HEK293 (cell line): Measurements from ENCODE around the gene PLA2G2E.

Source experiments
- CTCF ChIA-PET: fragments of 350-600 bp; formaldehyde crosslinking; extraction: SDS; loops from one replicate; lab custom pipeline; 2021; ENCODE audit warnings: antibody characterized with exemption; lab: Yijun Ruan, JAX
- POLR2A ChIA-PET: fragments of 300-600 bp; formaldehyde crosslinking; extraction: SDS; loops from one replicate; lab custom pipeline; 2020; ENCODE audit warnings: antibody characterized with exemption, inconsistent platforms; lab: Yijun Ruan, JAX
- H3K27ac ChIP-seq: fragments of 200-500 bp; sonication (Bioruptor generic); 2 replicates; pipeline ENCODE4 v1.5.1; 2014; ENCODE audit warnings: low read depth, low read length, control low read depth, inconsistent platforms; ENCODE audit errors: extremely low read depth
- H3K36me3 ChIP-seq, 2 experiments: fragments of 200-500 bp in 1 of 2; sonication (Bioruptor generic) in 1 of 2; 1 replicate in 1 of 2; 2 replicates in 1 of 2; pipeline ENCODE4 v1.5.1; 2014 to 2017; ENCODE audit warnings: inconsistent platforms in 2 of 2, low read length in 2 of 2; ENCODE audit not compliant: control insufficient read depth in 2 of 2, insufficient read depth in 1 of 2
- H3K4me1 ChIP-seq: fragments of 200-500 bp; sonication (Bioruptor generic); 2 replicates; pipeline ENCODE4 v1.5.1; 2014; ENCODE audit warnings: mild to moderate bottlenecking, low read length, inconsistent platforms; ENCODE audit not compliant: control insufficient read depth, insufficient read depth
- H3K4me3 ChIP-seq: 2 replicates; pipeline ENCODE4 v1.5.1; 2011; ENCODE audit warnings: low read depth, mild to moderate bottlenecking, control low read depth, low read length, moderate library complexity
- H3K9me3 ChIP-seq: fragments of 200-500 bp; sonication (Bioruptor generic); 2 replicates; pipeline ENCODE4 v1.5.1; 2014; ENCODE audit warnings: low read depth, low read length, inconsistent platforms; ENCODE audit not compliant: control insufficient read depth, insufficient read depth
- EGR2 ChIP-seq: fragments of 450-650 bp; formaldehyde crosslinking; IDR thresholded peaks from 2 replicates; pipeline ENCODE4 v1.5.1; 2016; ENCODE audit warnings: low read depth, missing biosample characterization, missing genetic modification characterization
- IKZF3 ChIP-seq: fragments of 450-650 bp; IDR thresholded peaks from 2 replicates; pipeline ENCODE4 v1.5.0; 2018; ENCODE audit warnings: missing biosample characterization, mild to moderate bottlenecking, missing genetic modification characterization, moderate library complexity
- KLF17 ChIP-seq: fragments of 450-650 bp; formaldehyde crosslinking; IDR thresholded peaks from 2 replicates; pipeline ENCODE4 v1.5.1; 2016; ENCODE audit warnings: missing biosample characterization, missing genetic modification characterization
- KLF7 ChIP-seq: fragments of 450-650 bp; formaldehyde crosslinking; IDR thresholded peaks from 2 replicates; pipeline ENCODE4 v1.5.1; 2016; ENCODE audit warnings: missing biosample characterization, missing genetic modification characterization, borderline replicate concordance
- MEIS1 ChIP-seq: sonication (generic); formaldehyde crosslinking; IDR thresholded peaks from 2 replicates; pipeline ENCODE4 v1.8.1; 2022; ENCODE audit warnings: missing genetic modification reagents, mild to moderate bottlenecking, borderline replicate concordance
- PRDM6 ChIP-seq: fragments of 450-650 bp; formaldehyde crosslinking; IDR thresholded peaks from 2 replicates; pipeline ENCODE4 v1.5.1; 2017; ENCODE audit warnings: missing biosample characterization, missing genetic modification characterization
- SCRT2 ChIP-seq: fragments of 450-650 bp; formaldehyde crosslinking; IDR thresholded peaks from 2 replicates; pipeline ENCODE4 v1.5.1; 2016; ENCODE audit warnings: missing biosample characterization, missing genetic modification characterization
- YY1 ChIP-seq: fragments of 450-650 bp; formaldehyde crosslinking; IDR thresholded peaks from 2 replicates; pipeline ENCODE4 v1.5.1; 2018; ENCODE audit warnings: missing biosample characterization, missing genetic modification characterization
- ZBTB20 ChIP-seq: fragments of 450-650 bp; formaldehyde crosslinking; IDR thresholded peaks from 2 replicates; pipeline ENCODE4 v1.5.1; 2016; ENCODE audit warnings: missing biosample characterization, missing genetic modification characterization
- ZNF169 ChIP-seq: fragments of 450-650 bp; formaldehyde crosslinking; IDR thresholded peaks from 2 replicates; pipeline ENCODE4 v1.5.1; 2016; ENCODE audit warnings: missing biosample characterization, missing genetic modification characterization
- ZNF174 ChIP-seq: fragments of 450-650 bp; formaldehyde crosslinking; IDR thresholded peaks from 2 replicates; pipeline ENCODE4 v1.5.0; 2017; ENCODE audit warnings: missing biosample characterization, mild to moderate bottlenecking, missing genetic modification characterization
- ZNF292 ChIP-seq: fragments of 450-650 bp; formaldehyde crosslinking; IDR thresholded peaks from 2 replicates; pipeline ENCODE4 v1.5.1; 2016; ENCODE audit warnings: low read depth, missing biosample characterization, missing genetic modification characterization, borderline replicate concordance
- ZNF394 ChIP-seq: fragments of 450-650 bp; formaldehyde crosslinking; IDR thresholded peaks from 2 replicates; pipeline ENCODE4 v1.5.1; 2016; ENCODE audit warnings: missing biosample characterization, missing genetic modification characterization, mild to moderate bottlenecking, moderate library complexity, borderline replicate concordance
- ZNF514 ChIP-seq: fragments of 450-650 bp; formaldehyde crosslinking; IDR thresholded peaks from 2 replicates; pipeline ENCODE4 v1.5.1; 2016; ENCODE audit warnings: missing biosample characterization, missing genetic modification characterization
- ZNF585B ChIP-seq: fragments of 450-650 bp; formaldehyde crosslinking; IDR thresholded peaks from 2 replicates; pipeline ENCODE4 v1.5.1; 2016; ENCODE audit warnings: missing biosample characterization, missing genetic modification characterization
- ZNF664 ChIP-seq: fragments of 450-650 bp; formaldehyde crosslinking; IDR thresholded peaks from 2 replicates; pipeline ENCODE4 v1.5.1; 2016; ENCODE audit warnings: missing biosample characterization, missing genetic modification characterization
- ZNF677 ChIP-seq: fragments of 450-650 bp; IDR thresholded peaks from 2 replicates; pipeline ENCODE4 v1.5.0; 2018; ENCODE audit warnings: missing biosample characterization, mild to moderate bottlenecking, missing genetic modification characterization, moderate library complexity
- ZSCAN30 ChIP-seq: fragments of 450-650 bp; IDR thresholded peaks from 2 replicates; pipeline ENCODE4 v1.5.1; 2018; ENCODE audit warnings: missing biosample characterization, mild to moderate bottlenecking, missing genetic modification characterization, moderate library complexity

PLA2G2E gene

GRCh38 chr1:19892628-19893168 is 30.7 kb downstream of the PLA2G2E start:
- CTCF ChIA-PET: interaction anchor here (0.7 to 1.1 kb wide), 3 partner anchors 11 to 239 kb away, joined by 3 read pairs; no protein-coding TSS in a partner anchor
- POLR2A ChIA-PET: no interaction called here
- peaks cover 23 to 78% of the 10 kb centered on the region in 2 experiments for H3K36me3 ChIP-seq
- H3K4me3 ChIP-seq: no peak overlapping the region
- TF ChIP-seq EGR2 (no peak), PRDM6 (tag by site-specific recombination) (peak; percentile 20; the same call in 1 of the 2 replicates)
- TF ChIP-seq, all 188 proteins: peak for 1
- 0 out of 2 replicates have a peak, but pooled peaks cover 5% of the 10 kb centered on the region for H3K4me1 ChIP-seq
- no peak overlapping the region for H3K27ac ChIP-seq
- H3K9me3 ChIP-seq: no peaks in the 10 kb centered on the region

GRCh38 chr1:19892129-19892528 is 31.3 kb downstream of the PLA2G2E start:
- TF ChIP-seq SCRT2 (peak; percentile 17; the same call in 1 of the 2 replicates), ZBTB20 (tag by site-specific recombination) (no peak), ZNF169 (tag by site-specific recombination) (no peak), ZNF394 (tag by site-specific recombination) (no peak), KLF17 (tag by site-specific recombination) (no peak)
- H3K4me3 ChIP-seq: no peak overlapping the region
- peaks cover 21 to 79% of the 10 kb centered on the region in 2 experiments; a peak in 2 of 3 replicates for H3K36me3 ChIP-seq
- ChIA-PET POLR2A (no interaction called here), CTCF (no interaction called here)
- no peak overlapping the region for H3K27ac ChIP-seq
- no peaks in the 10 kb centered on the region for H3K9me3 ChIP-seq
- 0 out of 2 replicates have a peak, but pooled peaks cover 5% of the 10 kb centered on the region for H3K4me1 ChIP-seq

- TF ChIP-seq ZNF664 (tag by site-specific recombination) (peak; percentile 39; the same call in 1 of the 2 replicates), ZNF677 (tag by site-specific recombination) (no peak), ZNF585B (no peak)
- CTCF ChIA-PET: no interaction called here
- 0 out of 2 replicates have a peak, but pooled peaks cover 5% of the 10 kb centered on the region for H3K4me1 ChIP-seq
- H3K9me3 ChIP-seq: no peaks in the 10 kb centered on the region
- H3K27ac ChIP-seq: no peak overlapping the region
- POLR2A ChIA-PET: no interaction called here
- no peak overlapping the region for H3K4me3 ChIP-seq
- H3K36me3 ChIP-seq: peaks cover 13 to 69% of the 10 kb centered on the region in 2 experiments; a peak in 2 of 3 replicates
Observed at GRCh38 chr1:19889656-19890055, 33.8 kb downstream of the PLA2G2E start.

GRCh38 chr1:19888112-19888511 is 35.3 kb downstream of the PLA2G2E start:
- ChIA-PET POLR2A (no interaction called here), CTCF (no interaction called here)
- no peak overlapping the region for H3K4me3 ChIP-seq
- H3K9me3 ChIP-seq: no peaks in the 10 kb centered on the region
- H3K36me3 ChIP-seq: peaks cover 13 to 63% of the 10 kb centered on the region in 2 experiments; a peak in 2 of 3 replicates
- no peak overlapping the region for H3K27ac ChIP-seq
- H3K4me1 ChIP-seq: 0 out of 2 replicates have a peak, but pooled peaks cover 5% of the 10 kb centered on the region
- TF ChIP-seq MEIS1: no peak
- TF ChIP-seq ZNF514 (tag by site-specific recombination): no peak
- no peak for TF ChIP-seq ZNF174 (tag by site-specific recombination)
- TF ChIP-seq YY1: no peak
- TF ChIP-seq IKZF3 (tag by site-specific recombination): no peak
- no peak for TF ChIP-seq ZNF292 (tag by site-specific recombination)
- TF ChIP-seq ZSCAN30 (tag by site-specific recombination): no peak
- no peak for TF ChIP-seq KLF7 (tag by site-specific recombination)
